Measurements from ENCODE around the gene TFPI2. TPM values are rescaled to one million over a fixed set of nuclear protein-coding genes. Genes with fewer than 3 reads are reported as not detected.

TFPI2 gene
- polyA plus RNA-seq, 1 donor = 15.5 TPM

Other genes with a start within 250 kb of the TFPI2 start
- not detected for gene GNGT1, start 15.8 kb upstream of the TFPI2 start, polyA plus RNA-seq
- 16.4 TPM for gene GNG11, start 31.0 kb upstream of the TFPI2 start, polyA plus RNA-seq
- 48.5 TPM for gene BET1, start 113.6 kb upstream of the TFPI2 start, polyA plus RNA-seq